ENCODE measurements around the gene TMX2.

Gene TMX2

DNA sequence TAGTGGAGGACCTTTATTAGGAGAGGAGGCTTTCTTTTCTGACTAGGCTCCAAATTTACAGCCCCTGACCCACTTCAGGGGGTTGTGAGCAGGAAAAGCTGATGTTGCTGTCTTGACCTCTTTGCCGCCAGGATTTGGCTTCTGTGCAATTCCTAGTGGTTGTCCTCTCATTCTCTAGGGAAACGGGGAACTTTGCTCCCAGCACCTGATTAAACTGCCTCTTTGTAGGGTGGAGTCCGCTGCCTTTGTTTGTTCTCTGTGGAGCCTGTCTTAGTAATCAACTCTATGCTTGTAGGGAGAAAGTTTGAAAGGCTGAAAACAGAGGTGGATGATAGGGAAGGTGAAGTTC lies 65.5 kb downstream of the TMX2 start:
- TF ChIP-seq, protein P1, sequence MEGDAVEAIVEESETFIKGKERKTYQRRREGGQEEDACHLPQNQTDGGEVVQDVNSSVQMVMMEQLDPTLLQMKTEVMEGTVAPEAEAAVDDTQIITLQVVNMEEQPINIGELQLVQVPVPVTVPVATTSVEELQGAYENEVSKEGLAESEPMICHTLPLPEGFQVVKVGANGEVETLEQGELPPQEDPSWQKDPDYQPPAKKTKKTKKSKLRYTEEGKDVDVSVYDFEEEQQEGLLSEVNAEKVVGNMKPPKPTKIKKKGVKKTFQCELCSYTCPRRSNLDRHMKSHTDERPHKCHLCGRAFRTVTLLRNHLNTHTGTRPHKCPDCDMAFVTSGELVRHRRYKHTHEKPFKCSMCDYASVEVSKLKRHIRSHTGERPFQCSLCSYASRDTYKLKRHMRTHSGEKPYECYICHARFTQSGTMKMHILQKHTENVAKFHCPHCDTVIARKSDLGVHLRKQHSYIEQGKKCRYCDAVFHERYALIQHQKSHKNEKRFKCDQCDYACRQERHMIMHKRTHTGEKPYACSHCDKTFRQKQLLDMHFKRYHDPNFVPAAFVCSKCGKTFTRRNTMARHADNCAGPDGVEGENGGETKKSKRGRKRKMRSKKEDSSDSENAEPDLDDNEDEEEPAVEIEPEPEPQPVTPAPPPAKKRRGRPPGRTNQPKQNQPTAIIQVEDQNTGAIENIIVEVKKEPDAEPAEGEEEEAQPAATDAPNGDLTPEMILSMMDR (IDR thresholded peaks at IDR 0.05; ENCODE audit: extremely low read depth, missing control alignments) = no peak
- no peak for DNase-seq (ENCODE audit: low spot score)

GRCh38 chr11:57778318-57779037 lies 66.1 kb downstream of the TMX2 start:
- no peak for DNase-seq (ENCODE audit: low spot score)
- TF ChIP-seq, protein P1 (IDR thresholded peaks at IDR 0.05; ENCODE audit: extremely low read depth, missing control alignments) = no peak

GRCh38 chr11:57779276-57779675 lies 66.9 kb downstream of the TMX2 start:
- DNase-seq (ENCODE audit: low spot score) = no peak

DNA sequence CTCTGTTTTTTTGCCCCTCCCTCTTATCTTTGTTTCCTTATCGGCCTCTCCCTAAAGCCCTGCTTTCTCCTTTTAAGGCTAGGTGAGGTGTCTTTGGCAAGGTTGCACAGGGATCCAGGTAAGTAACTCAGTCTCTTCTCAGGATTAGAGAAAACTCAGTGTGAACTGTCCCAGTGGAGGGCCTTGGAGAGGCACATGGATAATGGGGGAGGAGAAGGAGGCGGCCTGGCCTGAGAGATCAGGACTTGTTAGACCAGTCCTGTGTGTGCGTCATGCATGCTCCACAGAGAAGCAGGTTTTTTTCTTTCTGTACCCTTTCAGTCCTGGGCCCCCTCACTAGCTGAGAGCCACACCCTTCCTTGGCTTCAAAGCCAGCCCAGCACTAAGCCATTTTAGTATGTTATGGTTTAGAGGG lies 69.1 kb downstream of the TMX2 start:
- no peak for DNase-seq (ENCODE audit: low spot score)
- TF ChIP-seq, protein P1 (IDR thresholded peaks at IDR 0.05; ENCODE audit: extremely low read depth, missing control alignments) = no peak

More at GRCh38 chr11:57779276-57779675, 66.9 kb downstream of the TMX2 start:
- TF ChIP-seq, protein P1 (IDR thresholded peaks at IDR 0.05; ENCODE audit: extremely low read depth, missing control alignments) = no peak

GRCh38 chr11:57785072-57785471 lies 72.7 kb downstream of the TMX2 start:
- no peak for DNase-seq (ENCODE audit: low spot score)
- TF ChIP-seq, protein P1 (IDR thresholded peaks at IDR 0.05; ENCODE audit: extremely low read depth, missing control alignments) = no peak

GRCh38 chr11:57786436-57786835 lies 74.0 kb downstream of the TMX2 start:
- DNase-seq (ENCODE audit: low spot score) = no peak
- TF ChIP-seq, protein P1 (IDR thresholded peaks at IDR 0.05; ENCODE audit: extremely low read depth, missing control alignments) = no peak

DNA sequence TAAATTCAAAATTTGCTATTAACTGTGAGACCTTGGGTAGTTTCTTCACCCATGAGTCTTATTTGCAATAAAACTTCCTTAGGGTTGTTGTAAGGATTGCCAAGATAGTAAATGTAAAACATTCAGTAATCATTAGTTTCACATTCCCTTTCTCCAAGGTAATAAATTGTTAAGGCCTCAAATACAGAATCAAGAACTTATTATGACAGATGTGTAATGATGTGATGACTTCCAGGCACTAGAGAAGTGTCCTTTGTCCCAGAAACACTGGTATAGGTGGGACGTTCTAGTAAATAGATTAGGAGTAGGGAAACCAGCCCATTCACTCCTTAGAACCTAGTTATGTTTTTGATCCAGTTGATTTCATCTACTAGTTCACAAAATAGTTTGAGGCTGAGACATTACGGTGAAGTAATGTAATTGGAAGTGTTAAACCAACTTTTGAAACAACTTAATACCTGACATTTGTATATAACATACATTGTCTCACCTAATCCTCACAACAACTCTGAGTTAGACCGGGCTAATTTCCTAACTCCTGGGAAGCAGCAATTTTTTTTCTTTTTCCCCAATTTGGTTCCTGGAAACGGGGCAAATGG lies 74.7 kb downstream of the TMX2 start:
- TF ChIP-seq, protein P1 (IDR thresholded peaks at IDR 0.05; ENCODE audit: extremely low read depth, missing control alignments) = no peak
- no peak for DNase-seq (ENCODE audit: low spot score)

All from GM20000 (cell line).